RKO (cell line): ENCODE measurements around the gene HRC.
A peak's percentile ranks its signal among the peaks of the same experiment; 100 is the strongest.
"Not testable (repeated sequence)": the region's sequence is repeated elsewhere in the genome, so short reads cannot be mapped to it uniquely, and the experiment has no call there.

Source experiments
- DNase-seq: peaks from one replicate; pipeline ENCODE4 v3.0.0-alpha.2; 2016; ENCODE audit warnings: low spot score

HRC gene

GRCh38 chr19:49160450-49161189, 5.4 kb upstream of the HRC start:
- no peak for DNase-seq

- DNase-seq: peak; percentile 80
These were observed 2.4 kb upstream of the HRC start, which contains the start of gene TRPM4 for GRCh38 chr19:49157445-49158224. TSS of gene TRPM4 (plus strand) at chr19:49157792. CDS start at chr19:49157867, 75 bp downstream.

DNA sequence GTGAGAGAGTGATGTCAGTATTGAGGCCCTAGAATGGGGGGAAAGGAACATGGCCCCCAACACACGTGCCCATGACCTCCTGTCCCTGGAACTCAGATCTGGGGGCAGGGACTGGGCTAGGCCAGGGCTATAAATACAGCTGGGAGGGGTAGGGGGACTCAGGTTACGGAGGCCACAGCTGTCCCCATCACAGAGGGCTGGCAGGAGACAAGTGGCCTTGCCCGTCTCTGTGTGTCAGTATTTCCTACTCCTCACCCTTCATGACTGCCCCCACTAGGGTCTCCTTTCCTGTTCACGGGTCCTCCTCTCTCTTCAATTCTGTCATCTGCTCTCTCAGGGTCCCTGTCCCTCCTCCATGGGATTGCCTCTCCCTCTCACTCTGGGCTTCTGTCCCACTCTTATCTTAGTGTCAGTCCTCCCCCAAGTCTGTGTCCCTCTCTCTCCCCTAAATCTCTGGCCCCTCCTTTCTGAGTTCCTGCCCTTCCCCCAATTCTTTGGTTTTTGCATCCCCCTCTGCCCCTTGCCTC, 687 bp upstream of the HRC start:
- no peak for DNase-seq

DNA sequence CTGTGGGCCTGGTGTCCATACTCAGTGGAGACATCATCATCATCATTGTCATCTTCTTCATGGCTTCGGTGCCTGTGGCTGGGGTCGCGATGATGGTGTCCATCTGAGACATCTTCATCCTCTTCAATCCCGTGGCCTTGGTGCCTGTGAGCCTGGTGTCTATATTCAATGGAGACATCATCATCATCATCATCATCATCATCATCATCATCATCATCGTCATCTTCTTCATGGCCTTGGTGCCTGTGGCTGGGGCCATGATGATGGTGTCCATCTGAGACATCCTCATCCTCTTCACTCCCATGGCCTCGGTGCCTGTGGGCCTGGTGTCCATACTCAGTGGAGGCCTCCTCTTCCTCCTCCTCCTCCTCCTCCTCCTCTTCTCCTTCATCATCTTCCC, 917 bp downstream of the HRC start:
- DNase-seq: no peak

GRCh38 chr19:49153167-49153809, 1.9 kb downstream of the HRC start:
- no peak for DNase-seq

DNA sequence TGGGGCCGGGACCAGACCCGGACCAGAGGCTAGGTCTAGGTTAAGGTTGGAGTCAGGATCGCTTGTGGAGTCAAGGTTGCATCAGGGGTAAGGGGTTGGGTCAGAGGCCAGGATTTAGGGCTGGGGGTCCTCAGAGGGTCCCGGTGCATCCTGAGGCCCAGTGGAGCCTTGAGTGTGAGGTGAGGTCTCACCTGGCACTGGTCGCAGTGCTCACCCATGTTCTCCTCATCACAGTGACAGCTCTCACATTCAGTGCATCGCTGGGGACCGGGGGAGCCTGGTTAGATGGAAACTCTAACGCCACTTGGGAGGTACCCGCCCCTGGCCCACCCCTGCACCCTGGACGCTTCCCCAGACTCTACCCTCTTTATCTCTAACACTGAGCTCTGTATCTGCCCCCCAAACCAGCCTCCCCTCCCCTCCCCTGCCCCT, 3.1 kb downstream of the HRC start:
- no peak for DNase-seq

DNA sequence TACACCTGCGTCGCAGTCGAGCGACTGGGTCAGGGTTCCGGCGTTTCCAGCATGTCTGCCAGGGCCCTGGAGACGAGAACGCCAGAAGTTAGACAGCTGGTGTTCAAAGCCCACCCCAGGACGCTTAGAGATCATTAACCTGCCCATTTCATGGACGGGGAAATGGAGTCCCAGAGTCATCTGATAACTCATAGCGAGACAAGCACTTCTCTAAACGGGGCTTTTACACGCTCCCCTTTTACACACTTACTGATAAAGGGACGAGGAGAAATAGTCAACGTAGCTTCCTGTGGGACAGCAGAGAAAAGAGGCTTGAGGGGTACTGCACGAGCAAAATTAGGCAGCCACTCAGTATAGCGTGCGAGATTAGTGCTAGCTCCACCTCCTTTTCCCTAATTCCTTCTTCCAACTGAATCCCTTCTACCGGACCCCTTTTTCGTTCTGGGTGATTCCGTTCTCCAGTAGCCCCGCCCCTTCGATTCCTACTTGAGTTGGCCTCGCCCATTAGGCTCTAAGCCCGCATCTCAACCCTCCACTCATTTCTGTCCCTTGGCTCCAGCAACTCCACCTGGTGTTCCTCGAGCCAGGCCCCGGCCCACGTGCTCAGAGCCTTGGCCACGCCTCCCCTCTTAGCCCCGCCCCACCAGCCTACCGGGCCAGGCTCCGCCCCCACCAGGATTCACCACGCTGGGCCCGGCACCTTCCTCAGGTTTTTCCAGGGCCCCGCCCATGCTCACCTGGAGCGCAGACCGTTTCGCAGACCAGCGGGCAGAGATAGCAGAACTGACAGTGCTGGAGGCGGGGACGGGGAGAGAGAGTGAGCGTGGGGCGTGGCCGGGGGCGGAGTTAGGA, 3.7 kb downstream of the HRC start:
- peak; percentile 91 for DNase-seq

GRCh38 chr19:49150944-49151243, 4.3 kb downstream of the HRC start:
- DNase-seq: peak; percentile 40

DNA sequence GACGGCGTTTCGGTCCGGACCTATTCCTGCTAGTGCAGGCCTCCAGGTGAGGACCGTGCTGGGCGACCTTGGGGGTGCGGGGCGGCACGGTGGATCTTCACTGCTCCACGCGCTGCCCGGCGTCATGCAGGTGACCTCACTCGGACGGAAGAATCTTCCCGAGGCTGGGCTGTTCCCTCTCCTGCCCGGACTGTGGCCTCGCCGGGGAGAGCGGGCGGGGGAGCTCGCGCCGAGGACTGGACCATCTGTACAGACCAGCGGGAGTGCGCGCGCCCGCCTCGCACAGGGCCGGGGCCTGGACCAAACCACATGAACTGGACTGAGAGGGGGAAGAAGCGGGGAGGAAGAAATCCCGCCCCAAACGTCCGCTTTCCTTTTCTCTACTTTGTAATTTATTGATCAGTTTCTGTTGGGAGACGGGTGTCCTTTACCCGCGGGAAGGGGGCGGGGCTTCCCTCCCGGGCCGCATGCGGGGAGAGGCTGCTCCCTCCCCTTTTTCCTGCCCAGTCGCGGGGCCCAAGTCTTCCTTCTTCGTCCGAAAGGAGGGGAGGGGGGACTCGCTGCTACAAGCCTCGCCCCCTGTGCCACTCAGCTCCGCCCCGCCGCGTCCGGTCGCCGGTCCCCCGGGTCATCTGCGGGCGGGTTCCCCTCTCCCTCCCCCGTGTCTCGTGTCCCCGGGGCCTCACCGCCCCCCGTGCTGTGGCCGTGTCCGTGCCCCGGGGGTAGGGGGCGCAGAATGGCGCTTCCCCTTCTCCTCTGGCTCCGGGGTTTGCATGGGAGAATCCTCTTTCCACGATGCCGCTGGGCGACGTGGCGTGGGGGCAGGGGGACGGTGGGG, 4.9 kb downstream of the HRC start:
- DNase-seq: peak; percentile 91

DNA sequence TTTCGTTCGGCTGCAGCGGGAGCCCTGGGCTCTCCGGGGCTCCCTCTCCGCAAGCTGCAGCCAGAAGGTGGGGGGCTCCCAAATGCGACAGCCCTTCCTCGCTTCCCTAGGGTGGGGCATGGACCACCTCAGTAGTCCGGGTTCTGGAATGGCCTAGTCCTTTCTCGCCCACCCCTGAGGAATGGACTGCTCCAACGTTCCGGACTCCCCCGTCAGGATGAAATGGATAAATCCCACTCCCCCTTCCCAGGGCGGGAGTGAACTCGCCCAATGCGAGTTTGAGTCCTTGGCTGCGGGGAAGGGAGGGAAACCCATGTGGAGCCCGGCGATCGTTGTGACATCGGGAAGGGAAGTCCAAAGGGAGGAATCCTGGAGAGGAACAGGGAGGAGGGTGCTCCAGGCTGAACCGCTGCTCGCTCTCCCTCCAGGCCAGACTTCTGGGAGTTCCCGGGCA, 5.5 kb downstream of the HRC start:
- DNase-seq: peak; percentile 85

GRCh38 chr19:49148784-49149651, 6.2 kb downstream of the HRC start:
- peak; percentile 90 for DNase-seq

- no peak for DNase-seq
These were observed 7.0 kb downstream of the HRC start for GRCh38 chr19:49148044-49148682.

GRCh38 chr19:49146408-49146770, 8.8 kb downstream of the HRC start:
- not testable (repeated sequence) for DNase-seq

- DNase-seq: no peak
These were observed 9.4 kb downstream of the HRC start for GRCh38 chr19:49145573-49146407.

DNA sequence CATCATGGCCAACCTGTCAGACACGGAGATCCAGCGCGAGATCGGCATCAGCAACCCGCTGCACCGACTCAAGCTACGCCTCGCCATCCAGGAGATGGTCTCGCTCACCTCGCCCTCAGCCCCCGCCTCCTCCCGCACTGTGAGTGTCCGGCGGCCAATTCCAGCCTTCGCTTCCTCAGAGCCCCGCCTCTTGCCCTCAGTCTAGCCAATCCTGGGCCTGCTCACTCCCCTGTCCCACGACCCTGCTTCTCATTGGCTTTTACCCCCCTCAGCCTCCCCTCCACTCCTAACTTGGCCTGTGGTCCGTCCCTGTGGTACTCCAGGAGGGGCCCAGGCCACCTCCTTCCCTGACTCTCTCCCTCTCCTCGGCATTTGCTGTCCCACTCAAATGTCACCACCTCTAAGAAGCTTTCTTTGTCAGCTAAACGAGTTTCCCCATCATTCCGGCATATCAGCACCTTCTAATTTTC, 12.3 kb downstream of the HRC start:
- no peak for DNase-seq

- DNase-seq: no peak
These were observed 13.8 kb downstream of the HRC start for GRCh38 chr19:49141352-49141751.

DNA sequence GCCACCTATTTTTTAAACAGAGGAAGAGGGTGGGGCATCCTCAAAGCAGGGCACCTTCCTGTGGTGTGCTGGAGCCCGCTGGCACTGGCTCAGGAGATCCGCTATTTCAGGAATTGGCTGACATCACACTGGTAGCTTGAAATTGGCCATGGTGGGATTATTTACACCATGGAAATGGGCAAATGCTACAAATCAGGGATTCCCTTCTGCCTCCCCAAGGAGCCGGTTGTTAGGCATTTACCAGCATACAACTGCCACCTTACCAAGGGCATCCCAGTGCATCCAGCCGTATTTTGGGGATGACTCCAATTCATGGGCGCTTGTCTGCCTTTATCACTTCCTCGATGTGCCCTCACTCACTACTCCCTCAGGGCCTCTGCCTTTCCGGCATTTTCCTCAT, 14.2 kb downstream of the HRC start:
- no peak for DNase-seq

GRCh38 chr19:49136771-49137171, 18.4 kb downstream of the HRC start:
- no peak for DNase-seq
